ENCODE data around the gene ATP6V0E2. TPM values are rescaled to one million over a fixed set of nuclear protein-coding genes. Genes with fewer than 3 reads are reported as not detected.

ATP6V0E2 gene
- total RNA-seq, 1 experiment from 2014 or later = 28.8 TPM

DNA sequence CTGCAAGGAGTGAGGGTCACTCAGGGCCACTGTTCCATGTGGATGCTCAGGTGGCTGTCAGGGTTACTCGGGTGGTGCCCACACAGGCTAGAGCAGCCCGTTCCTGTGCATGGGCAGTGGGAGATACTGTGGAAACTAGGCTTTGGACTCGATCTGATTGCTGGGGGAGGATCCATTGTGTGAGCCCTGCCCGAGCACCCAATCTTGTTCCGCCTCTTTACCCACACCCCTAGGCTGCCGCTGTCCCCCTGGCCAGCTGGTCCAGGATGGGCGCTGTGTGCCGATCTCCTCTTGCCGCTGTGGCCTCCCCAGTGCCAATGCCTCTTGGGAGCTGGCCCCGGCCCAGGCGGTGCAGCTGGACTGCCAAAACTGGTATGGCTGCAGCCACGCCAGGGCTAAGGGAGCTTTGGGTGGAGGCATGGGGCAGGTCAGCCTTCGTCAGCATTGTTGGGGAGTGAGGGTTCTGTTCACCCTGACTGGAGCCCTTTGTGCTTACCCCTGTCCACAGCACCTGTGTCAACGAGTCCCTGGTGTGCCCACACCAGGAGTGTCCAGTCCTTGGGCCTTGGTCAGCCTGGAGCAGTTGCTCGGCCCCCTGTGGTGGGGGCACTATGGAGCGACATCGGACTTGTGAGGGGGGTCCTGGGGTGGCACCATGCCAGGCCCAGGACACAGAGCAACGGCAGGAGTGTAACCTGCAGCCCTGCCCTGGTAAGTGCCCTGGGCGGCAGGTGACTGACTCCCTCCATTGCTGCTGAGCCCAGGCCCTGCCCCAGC, 48.0 kb upstream of the ATP6V0E2 start:
- no peak for DNase-seq
- no TSS peak for BruUV-seq (replicated peaks)
- Mint-ChIP-seq H3K27ac (ENCODE audit: unreplicated experiment) (no peak overlapping the region), H3K4me3 (ENCODE audit: low read depth, unreplicated experiment) (no peak overlapping the region), H3K27me3 (ENCODE audit: unreplicated experiment) (peaks cover 98% of the 10 kb centered on the region), H3K36me3 (ENCODE audit: insufficient read depth, unreplicated experiment) (no peaks in the 10 kb centered on the region), H3K4me1 (ENCODE audit: low read depth, unreplicated experiment) (no peaks in the 10 kb centered on the region), H3K9me3 (ENCODE audit: low read depth, unreplicated experiment) (no peaks in the 10 kb centered on the region)
- TF ChIP-seq, protein P1, sequence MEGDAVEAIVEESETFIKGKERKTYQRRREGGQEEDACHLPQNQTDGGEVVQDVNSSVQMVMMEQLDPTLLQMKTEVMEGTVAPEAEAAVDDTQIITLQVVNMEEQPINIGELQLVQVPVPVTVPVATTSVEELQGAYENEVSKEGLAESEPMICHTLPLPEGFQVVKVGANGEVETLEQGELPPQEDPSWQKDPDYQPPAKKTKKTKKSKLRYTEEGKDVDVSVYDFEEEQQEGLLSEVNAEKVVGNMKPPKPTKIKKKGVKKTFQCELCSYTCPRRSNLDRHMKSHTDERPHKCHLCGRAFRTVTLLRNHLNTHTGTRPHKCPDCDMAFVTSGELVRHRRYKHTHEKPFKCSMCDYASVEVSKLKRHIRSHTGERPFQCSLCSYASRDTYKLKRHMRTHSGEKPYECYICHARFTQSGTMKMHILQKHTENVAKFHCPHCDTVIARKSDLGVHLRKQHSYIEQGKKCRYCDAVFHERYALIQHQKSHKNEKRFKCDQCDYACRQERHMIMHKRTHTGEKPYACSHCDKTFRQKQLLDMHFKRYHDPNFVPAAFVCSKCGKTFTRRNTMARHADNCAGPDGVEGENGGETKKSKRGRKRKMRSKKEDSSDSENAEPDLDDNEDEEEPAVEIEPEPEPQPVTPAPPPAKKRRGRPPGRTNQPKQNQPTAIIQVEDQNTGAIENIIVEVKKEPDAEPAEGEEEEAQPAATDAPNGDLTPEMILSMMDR (IDR thresholded peaks at IDR 0.05; ENCODE audit: unreplicated experiment) = no peak
- intact Hi-C loops (cut with micrococcal nuclease; ENCODE audit: unreplicated experiment) = no loop called here
- CTCF ChIA-PET = no interaction called here

DNA sequence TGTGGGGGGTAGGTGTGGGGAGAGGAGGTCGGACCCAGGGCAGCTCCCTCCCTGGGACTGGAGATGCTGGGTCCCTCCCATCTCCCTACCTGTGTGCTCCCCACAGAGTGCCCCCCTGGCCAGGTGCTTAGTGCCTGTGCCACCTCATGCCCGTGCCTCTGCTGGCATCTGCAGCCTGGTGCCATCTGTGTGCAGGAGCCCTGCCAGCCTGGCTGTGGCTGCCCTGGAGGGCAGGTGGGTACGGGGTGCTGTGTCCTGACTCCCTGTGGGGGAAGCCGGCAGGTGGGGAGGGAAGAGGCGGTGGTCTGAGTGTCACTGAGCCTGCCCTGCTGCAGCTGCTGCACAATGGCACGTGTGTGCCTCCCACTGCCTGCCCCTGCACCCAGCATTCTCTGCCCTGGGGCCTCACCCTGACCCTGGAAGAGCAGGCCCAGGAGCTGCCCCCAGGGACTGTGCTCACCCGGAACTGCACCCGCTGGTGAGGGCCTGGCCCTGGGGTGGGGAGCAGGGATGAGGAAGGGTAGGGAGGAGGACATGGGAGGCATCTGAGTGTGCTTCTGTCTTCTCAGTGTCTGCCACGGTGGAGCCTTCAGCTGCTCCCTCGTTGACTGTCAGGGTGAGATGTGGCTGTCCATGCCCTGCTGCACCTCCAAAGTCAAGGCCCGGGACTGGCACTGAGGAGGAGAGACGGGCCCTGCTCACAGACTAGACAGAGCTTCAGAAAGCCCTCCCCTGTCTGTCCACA, 47.3 kb upstream of the ATP6V0E2 start:
- Mint-ChIP-seq H3K4me1 (ENCODE audit: low read depth, unreplicated experiment) (no peaks in the 10 kb centered on the region), H3K9me3 (ENCODE audit: low read depth, unreplicated experiment) (no peaks in the 10 kb centered on the region), H3K4me3 (ENCODE audit: low read depth, unreplicated experiment) (no peak overlapping the region), H3K27ac (ENCODE audit: unreplicated experiment) (no peak overlapping the region), H3K36me3 (ENCODE audit: insufficient read depth, unreplicated experiment) (no peaks in the 10 kb centered on the region), H3K27me3 (ENCODE audit: unreplicated experiment) (peaks cover 100% of the 10 kb centered on the region)
- TF ChIP-seq, protein P1 (IDR thresholded peaks at IDR 0.05; ENCODE audit: unreplicated experiment) = no peak
- intact Hi-C loops (cut with micrococcal nuclease; ENCODE audit: unreplicated experiment) = no loop called here
- DNase-seq = no peak
- CTCF ChIA-PET = no interaction called here
- no TSS peak for BruUV-seq (replicated peaks)

- intact Hi-C loops (cut with micrococcal nuclease; ENCODE audit: unreplicated experiment) = no loop called here
- TF ChIP-seq, protein P1 (IDR thresholded peaks at IDR 0.05; ENCODE audit: unreplicated experiment) = no peak
- CTCF ChIA-PET = no interaction called here
- Mint-ChIP-seq H3K4me1 (ENCODE audit: low read depth, unreplicated experiment) (no peaks in the 10 kb centered on the region), H3K27ac (ENCODE audit: unreplicated experiment) (no peak overlapping the region), H3K27me3 (ENCODE audit: unreplicated experiment) (peaks cover 100% of the 10 kb centered on the region), H3K4me3 (ENCODE audit: low read depth, unreplicated experiment) (no peak overlapping the region), H3K36me3 (ENCODE audit: insufficient read depth, unreplicated experiment) (no peaks in the 10 kb centered on the region), H3K9me3 (ENCODE audit: low read depth, unreplicated experiment) (no peaks in the 10 kb centered on the region)
- BruUV-seq (replicated peaks) = no TSS peak
- no peak for DNase-seq
Measured at GRCh38 chr7:149827089-149827981, 46.4 kb upstream of the ATP6V0E2 start.

All from Calu3 (cell line).